ENCODE measurements around the gene KRTAP9-3.
"Not testable (repeated sequence)": the region's sequence is repeated elsewhere in the genome, so short reads cannot be mapped to it uniquely, and the experiment has no call there.

KRTAP9-3 gene

GRCh38 chr17:41251261-41251660, 19.0 kb downstream of the KRTAP9-3 start:
- no peak for DNase-seq

GRCh38 chr17:41254861-41255260, 22.6 kb downstream of the KRTAP9-3 start:
- no peak for DNase-seq

- DNase-seq: not testable (repeated sequence)
Observed at GRCh38 chr17:41255381-41256290, 23.4 kb downstream of the KRTAP9-3 start, which contains the start of gene KRTAP9-9. TSS of gene KRTAP9-9 (plus strand) at chr17:41255384.

- DNase-seq: no peak
Observed at GRCh38 chr17:41256291-41256685, 24.0 kb downstream of the KRTAP9-3 start.

GRCh38 chr17:41258406-41258805, 26.2 kb downstream of the KRTAP9-3 start:
- DNase-seq: no peak

- DNase-seq: no peak
Observed at GRCh38 chr17:41263212-41263611, 31.0 kb downstream of the KRTAP9-3 start.

- no peak for DNase-seq
Observed at GRCh38 chr17:41264599-41264998, 32.4 kb downstream of the KRTAP9-3 start.

- DNase-seq: no peak
Observed at GRCh38 chr17:41265078-41265477, 32.8 kb downstream of the KRTAP9-3 start, which contains the start of gene KRTAP9-6. TSS of gene KRTAP9-6 (plus strand) at chr17:41265378. CDS start at chr17:41265378, 0 bp downstream.

- no peak for DNase-seq
Observed at GRCh38 chr17:41267711-41268110, 35.5 kb downstream of the KRTAP9-3 start.

GRCh38 chr17:41271323-41271722, 39.1 kb downstream of the KRTAP9-3 start:
- not testable (repeated sequence) for DNase-seq

- DNase-seq: no peak
Observed at GRCh38 chr17:41271858-41272257, 39.6 kb downstream of the KRTAP9-3 start.

- not testable (repeated sequence) for DNase-seq
Observed at GRCh38 chr17:41275648-41276190, 43.5 kb downstream of the KRTAP9-3 start, which contains the start of gene KRTAP9-7. TSS of gene KRTAP9-7 (plus strand) at chr17:41275698. CDS start at chr17:41275698, 0 bp downstream.

GRCh38 chr17:41278176-41278955, 46.1 kb downstream of the KRTAP9-3 start:
- no peak for DNase-seq

Measured in NCI-H1092 treated with DMSO at 0.1 percent for 48 hours (cell line).